Measurements from ENCODE around the gene FHOD3.
"Not testable (repeated sequence)": the region's sequence is repeated elsewhere in the genome, so short reads cannot be mapped to it uniquely, and the experiment has no call there.

Gene FHOD3

GRCh38 chr18:36537289-36537688, 239.8 kb downstream of the FHOD3 start:
- DNase-seq (ENCODE audit: low spot score): no peak
- TF ChIP-seq, protein P1, sequence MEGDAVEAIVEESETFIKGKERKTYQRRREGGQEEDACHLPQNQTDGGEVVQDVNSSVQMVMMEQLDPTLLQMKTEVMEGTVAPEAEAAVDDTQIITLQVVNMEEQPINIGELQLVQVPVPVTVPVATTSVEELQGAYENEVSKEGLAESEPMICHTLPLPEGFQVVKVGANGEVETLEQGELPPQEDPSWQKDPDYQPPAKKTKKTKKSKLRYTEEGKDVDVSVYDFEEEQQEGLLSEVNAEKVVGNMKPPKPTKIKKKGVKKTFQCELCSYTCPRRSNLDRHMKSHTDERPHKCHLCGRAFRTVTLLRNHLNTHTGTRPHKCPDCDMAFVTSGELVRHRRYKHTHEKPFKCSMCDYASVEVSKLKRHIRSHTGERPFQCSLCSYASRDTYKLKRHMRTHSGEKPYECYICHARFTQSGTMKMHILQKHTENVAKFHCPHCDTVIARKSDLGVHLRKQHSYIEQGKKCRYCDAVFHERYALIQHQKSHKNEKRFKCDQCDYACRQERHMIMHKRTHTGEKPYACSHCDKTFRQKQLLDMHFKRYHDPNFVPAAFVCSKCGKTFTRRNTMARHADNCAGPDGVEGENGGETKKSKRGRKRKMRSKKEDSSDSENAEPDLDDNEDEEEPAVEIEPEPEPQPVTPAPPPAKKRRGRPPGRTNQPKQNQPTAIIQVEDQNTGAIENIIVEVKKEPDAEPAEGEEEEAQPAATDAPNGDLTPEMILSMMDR (IDR thresholded peaks at IDR 0.05; ENCODE audit: extremely low read depth, missing control alignments): no peak

DNA sequence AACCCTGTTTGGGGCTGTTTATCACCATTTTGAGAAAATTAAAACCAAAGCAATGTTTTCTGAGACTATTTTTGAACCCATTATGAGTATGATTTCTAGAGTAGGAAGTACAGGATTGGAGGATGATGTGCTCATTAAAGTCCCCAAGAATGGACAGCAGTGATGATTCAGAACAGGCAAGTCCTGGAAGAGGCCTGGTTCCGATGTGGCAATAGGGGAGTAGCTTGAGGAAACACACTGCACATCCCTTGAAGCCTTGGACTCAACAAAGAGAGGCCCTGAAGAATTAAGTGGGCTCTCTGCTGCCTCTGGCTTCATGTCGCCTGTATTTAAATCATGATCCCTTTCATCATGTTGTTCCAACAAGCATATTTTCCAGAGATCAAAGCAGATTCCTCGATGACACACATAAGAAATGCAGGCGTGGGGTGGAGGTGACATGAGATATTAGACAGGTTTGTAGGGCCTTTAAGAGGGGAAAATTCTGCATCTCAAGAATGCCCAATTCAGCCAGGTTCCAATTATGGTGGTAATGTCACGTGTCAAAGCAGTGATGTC, 242.2 kb downstream of the FHOD3 start:
- TF ChIP-seq, protein P1 (IDR thresholded peaks at IDR 0.05; ENCODE audit: extremely low read depth, missing control alignments): no peak
- no peak for DNase-seq (ENCODE audit: low spot score)

DNA sequence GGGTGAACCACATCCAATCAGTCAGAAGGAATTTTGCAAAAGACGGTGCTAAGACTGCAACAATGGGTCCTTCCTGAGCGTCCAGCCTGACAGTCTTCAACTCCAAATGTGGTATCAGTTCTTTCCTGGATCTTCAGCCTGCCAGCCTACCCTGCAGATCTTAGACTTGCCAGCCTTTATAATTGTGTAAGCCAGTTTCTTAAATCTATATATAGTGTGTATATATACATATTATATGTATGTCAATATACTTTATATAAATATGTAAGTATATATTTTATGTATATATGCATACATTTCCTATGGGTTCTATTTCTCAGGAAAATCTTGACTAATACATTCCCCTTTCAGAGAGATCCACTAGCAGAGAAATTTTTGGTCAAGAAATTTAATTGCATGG, 245.5 kb downstream of the FHOD3 start:
- TF ChIP-seq, protein P1 (IDR thresholded peaks at IDR 0.05; ENCODE audit: extremely low read depth, missing control alignments): no peak
- no peak for DNase-seq (ENCODE audit: low spot score)

DNA sequence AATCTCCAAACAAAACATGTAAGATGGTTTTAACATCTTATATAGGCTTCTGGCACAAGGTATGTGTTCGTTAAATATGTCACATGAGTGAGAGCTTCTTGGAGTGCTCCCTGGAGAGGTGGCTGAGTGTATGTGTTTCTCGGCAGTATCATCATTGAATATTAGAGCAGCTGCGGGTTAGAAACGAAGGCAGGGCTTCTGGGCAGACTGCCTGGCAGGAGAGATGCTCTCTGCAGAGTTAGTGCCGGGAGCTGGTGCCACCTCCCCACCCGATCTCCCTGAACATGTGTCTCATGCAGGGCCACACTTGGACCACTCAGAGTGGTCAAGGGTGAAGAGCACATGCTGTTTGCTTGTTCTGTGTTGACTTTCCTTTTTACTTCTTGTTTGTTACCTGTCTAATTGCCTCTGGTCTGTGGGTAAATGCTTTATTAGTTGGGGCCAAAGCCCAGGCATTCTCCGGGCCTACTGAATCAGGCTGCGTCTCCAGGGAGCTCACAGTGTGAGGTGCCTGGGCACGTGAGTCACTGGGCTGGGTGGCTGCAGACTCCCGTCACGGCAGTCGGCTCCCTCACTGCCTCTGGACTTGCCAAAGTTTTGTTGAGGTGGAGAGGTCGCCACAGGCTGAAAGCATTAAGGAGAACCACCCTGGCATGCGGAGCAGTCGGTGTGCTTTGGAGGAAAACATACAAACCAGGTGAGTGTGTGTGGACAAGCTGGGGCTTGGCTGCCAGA, 246.6 kb downstream of the FHOD3 start:
- TF ChIP-seq, protein P1 (IDR thresholded peaks at IDR 0.05; ENCODE audit: extremely low read depth, missing control alignments): no peak
- no peak for DNase-seq (ENCODE audit: low spot score)

GRCh38 chr18:36545821-36546427, 248.4 kb downstream of the FHOD3 start:
- DNase-seq (ENCODE audit: low spot score): no peak
- TF ChIP-seq, protein P1 (IDR thresholded peaks at IDR 0.05; ENCODE audit: extremely low read depth, missing control alignments): no peak

DNA sequence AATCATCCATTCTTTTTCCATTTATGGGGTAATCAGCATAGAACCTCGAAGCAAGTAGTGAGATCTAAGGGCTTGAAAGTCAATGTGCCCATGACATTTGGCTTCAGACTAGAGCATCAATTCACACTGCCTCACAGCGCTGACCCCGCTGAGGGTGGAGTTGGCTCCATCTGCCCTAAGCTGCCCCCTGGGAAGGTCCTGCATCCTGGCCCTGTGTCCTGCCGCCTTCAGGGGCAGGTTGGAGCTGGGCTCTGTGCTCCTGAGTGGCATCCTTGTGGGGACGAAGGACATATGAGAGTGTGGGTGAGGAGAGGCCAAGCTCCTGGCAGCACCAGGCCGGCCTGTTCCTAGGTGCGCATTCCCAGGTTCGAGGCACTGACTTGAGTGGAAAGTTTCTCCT, 249.4 kb downstream of the FHOD3 start:
- TF ChIP-seq, protein P1 (IDR thresholded peaks at IDR 0.05; ENCODE audit: extremely low read depth, missing control alignments): no peak
- no peak for DNase-seq (ENCODE audit: low spot score)

DNA sequence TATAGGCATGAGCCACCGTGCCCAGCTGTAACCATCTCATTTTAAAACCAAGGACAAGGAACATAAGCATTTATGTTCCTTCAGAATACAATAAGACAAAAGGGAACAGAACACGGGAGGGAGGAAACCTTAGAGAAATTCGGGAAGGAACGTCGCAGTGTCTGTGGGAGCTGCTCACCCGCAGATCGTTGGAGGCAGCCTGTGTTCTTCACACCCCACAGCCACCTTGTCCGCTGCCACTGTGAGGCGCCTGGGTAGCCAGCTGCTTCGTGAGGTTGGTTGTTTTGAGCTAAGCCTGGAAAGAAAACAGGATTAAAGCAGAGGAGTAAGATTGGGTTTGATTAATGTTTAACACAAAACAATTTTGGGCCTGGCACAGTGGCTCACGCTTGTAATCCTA, 250.0 kb downstream of the FHOD3 start:
- TF ChIP-seq, protein P1 (IDR thresholded peaks at IDR 0.05; ENCODE audit: extremely low read depth, missing control alignments): no peak
- DNase-seq (ENCODE audit: low spot score): no peak

DNA sequence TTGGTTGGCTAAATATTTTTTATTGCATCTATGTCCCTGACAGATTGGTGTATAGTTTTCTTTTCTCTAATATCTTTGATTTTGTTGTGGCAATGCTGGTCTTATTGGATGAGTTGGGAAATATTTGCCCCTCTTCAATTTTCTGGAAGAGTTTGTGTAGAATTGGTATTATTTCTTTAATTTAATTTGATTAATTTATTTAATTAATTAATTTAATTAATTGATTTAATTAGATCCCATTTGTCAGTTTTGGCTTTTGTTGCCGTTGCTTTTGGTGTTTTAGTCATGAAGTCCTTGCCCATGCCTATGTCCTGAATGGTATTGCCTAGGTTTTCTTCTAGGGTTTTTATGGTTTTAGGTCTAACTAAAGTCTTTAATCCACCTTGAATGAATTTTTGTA, 253.8 kb downstream of the FHOD3 start:
- not testable (repeated sequence) for DNase-seq (ENCODE audit: low spot score)

Measured in GM20000 (cell line).